Activated naive CD4-positive, alpha-beta T cell treated with anti-CD3 and anti-CD28 coated beads, Interleukin-2, amount 50 U/mL, for 72 hours (primary cell): Measurements from ENCODE around the gene PCDHB7. TPM values are rescaled to one million over a fixed set of nuclear protein-coding genes. Genes with fewer than 3 reads are reported as not detected.

Experiments
- total RNA-seq, 2 donors: library from RNA; stranded (reverse); gene quantifications; one replicate each; pipeline ENCODE4 v1.2.3, GENCODE V29; 2022

The PCDHB7 gene
- total RNA-seq, 2 donors from 2014 or later, result not detected

Other genes starting within 250 kb of the PCDHB7 start
- not detected for gene PCDHAC1, start 246.3 kb upstream of the PCDHB7 start, total RNA-seq
- not detected for gene PCDHAC2, start 206.2 kb upstream of the PCDHB7 start, total RNA-seq
- not detected for gene PCDHB1, start 121.3 kb upstream of the PCDHB7 start, total RNA-seq
- gene PCDHB2, start 78.0 kb upstream of the PCDHB7 start, total RNA-seq, result not detected
- not detected for gene PCDHB3, start 72.2 kb upstream of the PCDHB7 start, total RNA-seq
- gene PCDHB4, start 50.8 kb upstream of the PCDHB7 start, total RNA-seq, result not detected
- gene PCDHB5, start 37.4 kb upstream of the PCDHB7 start, total RNA-seq, result under 1 TPM in 1 of 2 donors, not detected in 1; 0.08 TPM
- gene PCDHB6, start 22.6 kb upstream of the PCDHB7 start, total RNA-seq, result not detected
- gene PCDHB8, start 5.1 kb downstream of the PCDHB7 start, total RNA-seq, result not detected
- gene PCDHB16, start 9.7 kb downstream of the PCDHB7 start, total RNA-seq, result not detected
- gene PCDHB9, start 14.5 kb downstream of the PCDHB7 start, total RNA-seq, result not detected
- gene PCDHB10, start 19.7 kb downstream of the PCDHB7 start, total RNA-seq, result not detected
- gene PCDHB11, start 27.0 kb downstream of the PCDHB7 start, total RNA-seq, result not detected
- not detected for gene PCDHB12, start 36.1 kb downstream of the PCDHB7 start, total RNA-seq
- gene PCDHB13, start 41.3 kb downstream of the PCDHB7 start, total RNA-seq, result not detected
- not detected for gene PCDHB14, start 50.7 kb downstream of the PCDHB7 start, total RNA-seq
- gene PCDHB15, start 72.8 kb downstream of the PCDHB7 start, total RNA-seq, result not detected
- gene SLC25A2, start 131.4 kb downstream of the PCDHB7 start, total RNA-seq, result under 1 TPM in 1 of 2 donors, not detected in 1; 0.23 TPM
- 10 to 100 TPM; 44.7 to 46.7 TPM for gene TAF7, start 148.1 kb downstream of the PCDHB7 start, total RNA-seq
- under 1 TPM in 1 of 2 donors, not detected in 1; 0.11 TPM for gene PCDHGA1, start 157.9 kb downstream of the PCDHB7 start, total RNA-seq
- not detected for gene PCDHGA2, start 166.1 kb downstream of the PCDHB7 start, total RNA-seq
- not detected for gene PCDHGA3, start 171.2 kb downstream of the PCDHB7 start, total RNA-seq
- not detected for gene PCDHGB1, start 177.5 kb downstream of the PCDHB7 start, total RNA-seq
- not detected for gene PCDHGA4, start 182.4 kb downstream of the PCDHB7 start, total RNA-seq
- gene PCDHGB2, start 187.3 kb downstream of the PCDHB7 start, total RNA-seq, result under 1 TPM; 0.12 to 0.20 TPM
- gene PCDHGA5, start 191.5 kb downstream of the PCDHB7 start, total RNA-seq, result under 1 TPM in 1 of 2 donors, not detected in 1; 0.09 TPM
- under 1 TPM; 0.09 to 0.14 TPM for gene PCDHGB3, start 197.6 kb downstream of the PCDHB7 start, total RNA-seq
- gene PCDHGA6, start 201.2 kb downstream of the PCDHB7 start, total RNA-seq, result under 1 TPM; 0.08 to 0.09 TPM
- gene PCDHGA7, start 210.1 kb downstream of the PCDHB7 start, total RNA-seq, result not detected
- not detected for gene PCDHGB4, start 215.1 kb downstream of the PCDHB7 start, total RNA-seq
- not detected for gene PCDHGA8, start 220.0 kb downstream of the PCDHB7 start, total RNA-seq
- gene PCDHGB5, start 225.3 kb downstream of the PCDHB7 start, total RNA-seq, result under 1 TPM in 1 of 2 donors, not detected in 1; 0.12 TPM
- gene PCDHGA9, start 230.1 kb downstream of the PCDHB7 start, total RNA-seq, result under 1 TPM in 1 of 2 donors, not detected in 1; 0.23 TPM
- under 1 TPM in 1 of 2 donors, not detected in 1; 0.08 TPM for gene PCDHGB6, start 235.4 kb downstream of the PCDHB7 start, total RNA-seq
- gene PCDHGA10, start 240.3 kb downstream of the PCDHB7 start, total RNA-seq, result not detected
- gene PCDHGB7, start 245.0 kb downstream of the PCDHB7 start, total RNA-seq, result under 1 TPM in 1 of 2 donors, not detected in 1; 0.08 TPM
- gene PCDHGA11, start 248.4 kb downstream of the PCDHB7 start, total RNA-seq, result under 1 TPM; 0.09 to 0.14 TPM